GM19452 (cell line): ENCODE measurements around the gene MEI1.

Experiments
- ATAC-seq: cut with Tn5 transposase; IDR thresholded peaks from one replicate; pipeline ENCODE4 v1.9.1; 2021; ENCODE audit not compliant: unreplicated experiment

MEI1 gene

DNA sequence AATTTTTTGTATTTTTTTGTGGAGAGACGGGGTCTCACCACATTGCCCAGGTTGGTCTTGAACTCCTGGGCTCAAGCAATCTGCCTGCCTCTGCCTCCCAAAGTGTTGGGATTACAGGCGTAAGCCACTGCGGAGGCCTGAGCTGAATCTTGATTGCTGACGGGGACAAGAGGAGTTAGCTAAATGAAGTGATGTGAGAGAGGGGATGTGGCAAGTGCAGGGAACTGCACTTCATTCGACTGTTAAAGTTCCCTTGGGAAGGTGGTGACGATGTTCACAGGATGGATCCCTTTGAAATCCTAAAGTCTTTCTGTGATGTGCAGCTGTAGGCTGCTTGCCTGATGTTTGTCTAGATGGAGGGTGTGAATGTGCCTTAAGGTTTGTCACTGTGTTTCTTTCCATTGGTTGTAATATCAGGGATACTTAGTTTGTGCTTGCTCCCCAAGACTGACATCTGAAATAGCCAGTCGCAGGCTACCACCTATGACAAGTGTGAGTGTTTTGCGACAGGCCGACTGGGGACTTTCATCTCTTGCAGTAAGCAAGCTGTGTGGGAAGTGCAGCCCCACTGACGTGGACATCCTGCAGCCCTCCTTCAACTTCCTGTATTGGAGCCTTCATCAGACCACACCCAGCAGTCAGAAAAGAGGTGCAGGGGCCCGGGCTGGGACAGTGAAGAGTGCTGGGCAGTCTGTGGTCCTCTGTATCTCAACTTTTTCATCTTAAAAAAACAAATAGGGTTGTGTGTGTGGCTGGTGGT, 81.6 kb downstream of the MEI1 start:
- ATAC-seq = peak; percentile 88

DNA sequence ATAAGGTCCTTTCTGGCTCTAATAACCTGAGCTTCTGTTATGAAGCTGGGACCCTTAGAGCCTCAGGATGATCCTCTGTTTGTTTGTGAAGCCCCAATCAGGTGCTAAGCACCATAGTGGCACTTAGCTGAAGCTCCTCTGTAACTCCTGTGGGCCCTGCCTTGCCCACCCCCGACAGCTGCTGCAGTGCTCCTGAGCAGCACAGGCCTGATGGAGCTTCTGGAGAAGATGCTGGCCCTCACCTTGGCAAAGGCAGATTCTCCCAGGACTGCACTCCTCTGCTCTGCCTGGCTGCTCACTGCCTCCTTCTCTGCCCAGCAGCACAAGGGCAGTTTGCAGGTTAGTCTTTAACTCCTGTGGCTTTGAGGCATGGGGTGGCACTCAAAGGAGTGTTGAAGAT, 82.2 kb downstream of the MEI1 start:
- ATAC-seq = peak; percentile 27

DNA sequence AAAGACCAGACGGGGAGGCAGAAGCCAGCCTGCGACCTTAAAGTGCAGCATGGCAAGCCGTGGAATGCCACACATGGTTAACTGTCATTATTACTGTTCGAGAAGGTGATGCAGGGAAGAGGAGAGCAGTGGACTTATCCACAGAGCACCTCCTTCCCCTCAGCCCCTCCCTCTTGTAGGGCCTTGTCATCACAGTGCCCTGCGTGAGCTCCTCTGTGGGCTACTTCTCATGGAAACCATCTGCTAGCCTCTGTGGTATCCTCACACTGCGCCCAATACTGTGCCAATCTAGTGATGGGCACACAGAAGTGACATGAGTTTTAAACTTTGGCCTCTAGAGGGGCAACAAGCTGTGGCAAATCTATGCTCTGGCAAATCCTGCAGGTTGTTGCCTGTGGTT, 83.0 kb downstream of the MEI1 start:
- ATAC-seq = no peak

DNA sequence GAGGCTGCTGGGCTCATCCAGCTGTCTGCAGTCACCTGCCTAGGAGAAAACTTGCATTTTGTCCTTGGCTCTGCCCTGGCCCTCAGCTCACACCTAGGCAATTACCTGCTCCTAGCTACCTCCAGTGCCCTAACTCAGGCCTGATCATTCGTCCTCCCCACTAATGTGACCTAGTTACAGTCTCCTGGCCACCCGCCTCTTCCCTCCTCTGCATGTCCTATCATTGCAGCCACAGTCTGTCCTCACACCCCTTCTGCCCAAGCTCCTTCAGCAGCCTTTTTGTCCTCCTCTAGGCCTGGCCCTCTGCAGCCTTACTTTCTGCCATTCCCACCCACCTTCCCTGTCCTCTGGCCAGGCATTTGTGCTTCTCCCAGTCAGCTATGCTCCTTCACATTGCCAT, 83.4 kb downstream of the MEI1 start:
- no peak for ATAC-seq

DNA sequence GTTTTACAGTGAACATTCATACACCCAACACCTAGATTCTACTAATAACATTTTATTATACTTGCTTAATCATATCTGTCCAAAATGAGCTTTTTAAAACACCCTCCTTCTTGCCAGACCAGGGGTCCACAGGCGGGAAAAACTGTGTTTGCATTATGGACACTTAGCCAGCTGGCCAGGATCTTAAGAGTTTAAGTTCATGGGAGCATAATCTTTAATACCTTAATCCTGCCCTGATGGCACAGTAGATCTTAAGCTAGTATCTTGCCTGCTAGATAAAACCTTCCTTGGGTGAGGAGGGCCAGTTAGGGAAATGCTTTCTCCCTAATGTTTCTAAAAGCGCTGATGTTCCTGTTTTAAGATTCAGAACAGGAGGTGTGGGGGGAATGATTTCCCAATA, 88.0 kb downstream of the MEI1 start:
- ATAC-seq = no peak

DNA sequence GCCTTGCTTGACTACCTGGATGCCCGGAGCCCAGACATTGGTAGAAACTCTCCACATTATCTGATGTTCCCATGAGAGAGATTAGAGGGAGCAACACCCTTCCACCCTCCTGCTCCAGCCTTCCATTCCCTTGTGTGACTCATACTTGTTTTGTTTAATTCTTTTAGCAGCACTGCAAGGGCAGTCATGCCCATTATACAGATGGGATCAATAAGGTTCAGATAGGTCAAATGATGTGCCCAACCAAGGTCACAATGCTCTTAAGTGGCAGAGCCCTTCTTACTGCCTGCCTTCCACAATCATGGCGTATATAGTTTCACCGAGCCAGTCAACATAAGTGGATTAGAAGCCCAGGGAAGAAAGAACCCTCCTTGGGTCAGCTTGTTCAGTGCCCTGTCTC, 94.6 kb downstream of the MEI1 start:
- ATAC-seq = no peak

DNA sequence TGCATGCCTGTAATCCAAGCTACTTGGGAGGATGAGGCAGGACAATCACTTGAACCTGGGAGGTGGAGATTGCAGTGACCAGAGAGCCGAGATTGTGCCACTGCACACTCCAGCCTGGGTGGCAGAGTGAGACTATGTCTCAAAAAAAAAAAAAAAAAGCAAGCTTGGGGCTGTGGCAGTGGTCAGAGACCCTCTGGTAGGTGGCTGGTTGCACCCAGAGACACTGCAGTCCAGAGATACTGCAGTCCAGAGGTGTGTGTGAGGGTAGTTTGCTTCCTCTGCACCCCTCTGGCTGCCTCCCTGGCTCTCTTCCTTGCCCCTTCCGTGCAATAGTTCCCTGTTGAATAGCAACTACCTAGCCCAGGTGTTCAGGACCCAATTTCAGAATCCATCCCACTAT, 99.4 kb downstream of the MEI1 start:
- ATAC-seq = no peak

DNA sequence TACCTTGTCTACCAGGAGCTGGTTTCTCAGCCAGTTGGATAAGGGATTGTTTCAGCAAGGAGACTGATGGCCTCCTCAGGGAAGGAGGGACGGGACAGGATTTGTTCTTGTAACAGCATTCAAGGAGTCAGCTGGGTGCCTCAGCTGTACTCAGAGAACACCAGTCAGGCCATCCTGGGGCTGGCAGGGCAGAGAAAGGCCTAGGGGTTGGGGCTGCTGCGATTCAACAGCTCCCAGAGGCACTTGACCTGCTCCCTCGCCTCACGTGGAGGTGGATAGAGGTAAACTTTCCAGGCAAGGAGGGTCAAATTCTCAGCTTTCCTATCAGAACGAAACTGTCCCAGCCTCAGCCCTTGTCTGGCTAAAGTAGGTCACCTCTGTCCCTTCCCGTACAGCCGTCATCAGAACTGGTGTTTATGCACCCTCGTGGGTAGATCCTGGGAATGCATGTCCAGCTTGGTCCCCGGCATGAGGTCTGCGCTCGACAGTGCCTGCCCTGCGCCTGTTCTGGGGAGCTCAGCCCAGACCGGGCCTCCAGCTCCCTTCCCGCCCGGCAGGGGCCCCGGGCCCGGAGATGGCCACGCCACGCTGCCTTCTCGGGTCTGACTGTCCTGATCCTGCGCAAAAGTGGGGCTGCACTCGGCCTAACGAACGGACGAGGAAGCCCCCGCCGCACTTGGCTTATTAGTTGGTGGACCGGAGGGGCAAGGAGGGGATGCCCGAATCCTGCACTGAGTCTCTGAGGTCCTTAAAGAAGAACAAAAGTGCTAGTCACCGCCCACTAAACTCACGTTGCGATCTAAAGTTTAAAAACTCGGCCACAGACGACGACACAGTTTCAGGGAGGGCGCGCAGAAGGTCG, 100.4 kb downstream of the MEI1 start:
- no peak for ATAC-seq

DNA sequence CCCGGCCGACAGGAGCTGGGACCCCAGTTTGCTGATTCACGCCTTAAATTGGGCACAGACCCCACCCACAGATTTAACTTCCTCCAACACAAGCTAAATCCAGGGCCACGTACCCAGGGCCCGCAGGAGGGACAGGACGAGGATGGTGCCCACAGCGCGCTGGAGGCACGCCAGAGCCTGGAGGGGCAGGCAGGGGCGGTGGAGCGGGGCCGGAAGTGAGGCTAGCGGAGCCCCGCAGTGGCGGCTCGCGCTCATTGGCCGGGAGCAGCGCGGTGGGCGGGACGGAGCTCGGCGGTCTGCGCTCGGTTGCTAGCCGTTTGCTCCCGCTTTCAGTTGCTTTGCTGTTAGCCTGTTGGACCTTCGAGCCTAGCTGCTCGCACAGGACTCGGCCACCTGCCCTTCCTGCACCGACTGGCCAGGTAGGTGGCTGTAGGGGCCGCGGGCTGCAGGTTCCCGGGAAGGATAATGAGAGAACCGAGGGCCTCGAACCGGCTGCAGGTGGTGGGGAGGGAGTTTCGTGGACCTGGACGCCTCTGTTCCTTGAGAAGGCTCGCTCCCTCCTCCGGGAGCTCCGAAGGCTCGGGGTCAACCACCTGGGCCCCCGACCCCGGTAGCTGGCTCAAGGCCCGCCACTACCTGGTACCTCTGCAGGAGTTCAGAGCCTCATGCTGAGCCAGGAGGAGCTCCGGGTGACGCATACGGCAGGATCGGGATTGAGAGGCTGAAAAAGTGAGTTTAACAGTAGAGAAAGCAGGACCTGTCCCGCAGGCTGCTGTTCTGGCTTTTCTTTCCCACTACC, 101.2 kb downstream of the MEI1 start, which contains the start of gene CCDC134:
Gene CCDC134, plus strand, starts transcription at position 332 of the 799 bp plus-strand sequence. CDS start 8,212 bp downstream, outside the sequence.
- peak; percentile 92 for ATAC-seq

DNA sequence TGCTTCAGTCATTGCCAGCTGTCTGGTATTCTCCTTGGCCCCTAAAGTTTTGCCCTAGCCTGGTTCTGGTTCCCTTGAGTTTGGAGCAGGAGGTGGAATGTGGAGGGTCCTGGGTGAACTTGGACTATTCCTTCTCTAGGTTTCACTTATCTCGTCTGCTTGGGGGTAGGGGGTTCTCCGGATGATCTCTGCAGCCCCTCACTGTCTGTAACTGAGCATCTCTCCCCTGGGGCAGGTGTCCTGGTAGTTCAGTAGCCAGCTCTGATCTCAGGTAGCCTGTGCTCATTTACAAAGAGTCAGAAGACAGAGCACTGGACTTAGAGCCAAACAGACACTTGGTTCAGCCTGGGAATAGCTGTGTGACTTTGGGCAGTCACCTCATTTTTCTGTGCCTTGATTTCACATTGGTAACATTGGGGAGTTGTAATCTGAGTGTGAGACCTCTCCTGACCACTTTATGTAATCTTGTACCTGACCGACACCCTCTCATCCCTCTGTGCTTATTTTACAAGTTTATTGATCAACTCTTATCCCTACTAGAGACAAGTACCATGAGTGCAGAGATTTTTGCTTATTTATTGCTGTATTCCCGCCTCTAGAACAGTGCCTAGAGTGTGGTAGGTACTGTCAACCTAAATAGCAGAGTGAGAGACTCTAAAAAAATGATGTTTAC, 102.0 kb downstream of the MEI1 start:
- ATAC-seq = no peak

DNA sequence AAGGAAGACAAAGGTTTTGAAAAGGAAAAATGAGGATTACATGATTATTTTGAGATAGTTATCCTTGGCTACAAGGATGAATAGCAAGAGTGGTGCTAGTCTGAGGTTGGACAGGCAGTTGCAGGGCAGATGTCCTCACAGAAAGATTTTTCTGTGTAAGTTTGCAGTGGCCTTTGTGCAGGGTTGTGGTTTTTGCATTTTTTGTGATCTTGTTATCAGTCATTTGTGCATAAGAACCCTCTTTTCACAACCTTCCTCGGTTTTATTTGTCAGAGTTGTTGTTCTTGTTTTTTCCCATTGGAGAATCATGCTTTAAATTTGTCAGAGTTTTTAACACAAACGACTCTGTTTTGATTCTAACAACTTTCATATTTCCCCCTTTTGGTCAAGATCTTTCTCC, 102.6 kb downstream of the MEI1 start:
- no peak for ATAC-seq

DNA sequence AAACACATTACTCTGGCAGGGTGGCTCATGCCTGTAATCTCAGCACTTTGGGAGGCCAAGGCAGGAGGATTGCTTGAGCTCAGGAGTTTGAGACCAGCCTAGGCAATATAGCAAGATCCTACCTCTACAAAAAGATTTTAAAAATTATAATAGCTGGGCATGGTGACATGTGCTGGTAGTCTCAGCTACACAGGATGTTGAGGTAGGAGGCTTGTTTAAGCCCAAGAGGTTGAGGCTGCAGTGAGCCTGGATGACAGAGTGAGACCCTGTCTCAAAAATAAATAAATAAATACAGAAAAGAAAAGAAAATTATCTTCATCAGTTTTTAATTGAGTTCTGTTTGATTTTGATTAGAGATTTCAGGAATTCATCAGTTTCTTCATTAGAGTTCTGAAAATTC, 106.3 kb downstream of the MEI1 start:
- ATAC-seq = no peak

DNA sequence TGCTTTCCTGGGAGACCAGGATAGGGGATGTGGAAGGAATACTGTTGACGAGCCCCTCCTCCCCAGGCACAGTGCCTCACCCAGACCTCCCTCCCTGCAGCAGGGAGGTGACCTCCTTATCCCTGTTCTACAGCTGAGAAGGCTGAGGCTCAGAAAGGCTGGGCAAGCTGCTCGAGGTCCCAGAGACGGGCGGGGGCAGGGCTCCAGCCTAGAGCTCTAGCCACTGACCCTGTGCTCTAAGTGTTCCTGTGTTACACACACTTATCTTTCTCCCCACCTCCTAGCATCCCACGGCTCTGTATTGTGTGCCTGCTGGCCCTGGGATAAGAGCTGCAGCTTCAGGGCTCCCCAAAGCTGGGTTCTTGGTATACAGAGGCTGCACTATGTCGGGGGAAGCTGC, 109.1 kb downstream of the MEI1 start:
- no peak for ATAC-seq

DNA sequence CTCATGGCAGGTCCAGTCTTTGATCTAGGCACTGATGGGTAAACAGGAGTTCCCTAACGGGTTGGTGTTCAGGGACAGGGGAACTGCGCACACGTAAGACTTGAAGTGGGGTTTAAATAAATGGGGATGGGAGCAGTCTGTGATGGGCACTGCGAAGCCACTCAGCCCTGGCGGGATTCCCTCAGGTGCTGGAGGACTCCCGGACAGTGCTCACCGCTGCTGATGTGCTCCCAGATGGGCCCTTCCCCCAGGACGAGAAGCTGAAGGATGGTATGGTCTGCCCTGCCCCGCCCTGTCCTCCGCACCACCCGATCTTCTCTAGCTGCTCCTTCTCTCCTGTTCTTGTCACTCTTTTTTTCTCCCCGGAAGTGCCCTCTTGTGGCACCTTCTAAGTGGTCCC, 110.7 kb downstream of the MEI1 start:
- ATAC-seq = no peak

DNA sequence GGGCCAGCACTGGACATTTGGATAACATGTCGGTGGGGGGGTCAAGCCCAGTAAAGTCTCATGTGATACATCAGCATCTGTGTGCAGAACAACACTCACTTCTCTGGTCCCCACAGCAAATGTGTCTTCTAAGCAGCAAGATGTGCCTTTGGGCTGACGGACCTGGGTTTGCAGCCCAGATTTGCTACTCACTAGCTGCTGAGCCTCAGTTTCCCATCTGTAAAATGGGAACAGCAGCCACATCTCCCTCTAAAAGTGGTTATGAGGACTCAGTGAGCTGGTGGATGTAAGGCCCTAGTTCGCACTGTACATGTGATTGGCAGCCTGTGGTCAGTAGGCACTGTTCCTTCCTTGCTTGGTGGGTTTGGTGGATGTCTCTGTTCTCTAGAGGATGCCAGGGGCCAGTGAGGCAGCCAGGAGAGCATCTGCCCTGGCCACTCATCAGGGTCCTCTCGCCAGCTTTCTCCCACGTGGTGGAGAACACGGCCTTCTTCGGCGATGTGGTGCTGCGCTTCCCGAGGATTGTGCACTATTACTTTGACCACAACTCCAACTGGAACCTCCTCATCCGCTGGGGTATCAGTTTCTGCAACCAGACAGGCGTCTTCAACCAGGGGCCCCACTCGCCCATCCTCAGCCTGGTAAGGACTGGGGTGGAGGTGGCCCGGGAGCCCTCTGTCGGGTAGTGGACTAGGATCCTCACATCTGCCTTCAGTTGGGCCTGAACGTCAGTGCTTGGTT, 113.7 kb downstream of the MEI1 start:
- no peak for ATAC-seq

DNA sequence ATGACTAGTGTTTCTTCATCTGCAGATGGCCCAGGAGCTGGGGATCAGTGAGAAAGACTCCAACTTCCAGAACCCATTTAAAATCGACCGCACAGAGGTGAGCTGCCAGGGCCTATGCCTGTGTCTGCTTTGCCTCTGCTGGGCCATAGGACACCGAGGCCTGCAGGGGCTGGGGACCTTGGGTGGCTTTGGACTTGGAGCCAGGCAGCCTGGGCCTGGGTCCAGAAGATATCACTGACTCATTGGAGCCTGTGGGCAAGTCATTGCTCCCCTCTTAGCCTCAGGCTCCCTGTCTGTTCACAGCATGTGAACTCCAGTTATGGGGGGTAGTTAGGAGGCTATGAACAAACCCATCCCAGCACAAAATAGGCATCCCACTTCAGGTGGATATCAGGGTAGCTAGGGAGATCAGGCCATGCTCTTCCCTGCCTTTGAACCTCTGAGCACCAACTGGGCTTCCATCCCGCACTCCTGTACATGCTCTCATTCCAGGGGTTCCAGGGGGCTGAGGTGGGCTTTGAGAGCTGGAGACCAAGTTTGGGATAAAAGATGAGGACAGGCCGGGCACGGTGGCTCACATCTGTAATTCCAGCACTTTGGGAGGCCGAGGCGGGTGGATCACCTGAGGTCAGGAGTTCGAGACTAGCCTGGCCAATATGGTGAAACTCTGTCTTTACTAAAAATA, 114.6 kb downstream of the MEI1 start:
- ATAC-seq = no peak

DNA sequence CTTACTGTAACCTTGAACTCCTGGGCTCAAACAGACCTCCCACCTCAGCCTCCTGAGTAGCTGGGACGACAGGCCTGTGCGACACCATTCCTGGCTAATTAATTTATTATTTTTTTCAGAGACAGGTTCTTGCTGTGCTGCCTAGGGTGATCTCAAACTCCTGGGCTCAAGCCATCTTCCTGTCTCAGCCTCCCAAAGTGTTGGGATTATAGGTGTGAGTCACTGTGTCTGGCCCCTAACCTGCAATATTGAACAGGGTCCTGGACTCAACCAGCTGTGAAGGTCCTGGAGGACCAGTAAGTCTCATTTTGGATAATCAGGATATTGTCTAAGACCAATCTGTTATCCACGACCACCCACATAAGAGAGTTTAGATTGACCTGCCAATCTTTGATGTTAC, 116.4 kb downstream of the MEI1 start:
- ATAC-seq = no peak

DNA sequence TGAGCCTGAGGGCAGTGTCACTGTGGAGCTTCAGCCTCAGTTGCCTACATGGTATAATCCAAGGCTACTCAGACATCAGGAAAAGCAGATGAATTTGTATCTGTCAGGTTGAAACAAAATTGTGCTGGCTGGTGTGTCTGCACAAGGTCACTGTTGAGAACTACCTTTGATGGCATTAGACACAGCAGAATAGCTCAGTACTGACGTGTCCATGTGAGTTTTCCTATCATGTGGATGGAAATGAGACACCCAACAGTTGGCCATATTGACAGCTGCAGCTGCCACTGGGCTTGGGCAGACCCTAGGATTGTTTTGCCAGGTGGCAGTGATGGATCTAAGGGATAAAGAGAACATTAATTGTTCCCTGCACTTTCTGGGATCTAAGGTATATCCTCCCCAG, 116.9 kb downstream of the MEI1 start:
- no peak for ATAC-seq

DNA sequence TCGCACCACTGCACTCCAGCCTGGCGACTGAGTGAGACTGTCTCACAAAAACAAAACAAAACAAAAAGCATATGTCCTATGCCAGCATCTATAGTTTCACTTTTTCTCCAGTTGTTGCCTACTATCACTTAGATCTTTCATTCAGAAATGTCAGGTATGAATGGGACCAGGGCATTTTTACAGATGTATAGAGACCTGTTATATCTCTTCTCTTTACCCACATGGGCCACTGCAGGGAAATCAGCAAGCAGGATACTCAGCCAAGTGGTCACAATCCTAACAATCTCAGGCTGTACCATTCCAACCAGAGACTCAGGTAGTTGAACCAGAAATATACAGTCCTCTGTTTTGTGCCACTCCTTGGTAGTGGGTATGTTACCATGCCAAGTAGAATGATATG, 117.6 kb downstream of the MEI1 start:
- no peak for ATAC-seq

DNA sequence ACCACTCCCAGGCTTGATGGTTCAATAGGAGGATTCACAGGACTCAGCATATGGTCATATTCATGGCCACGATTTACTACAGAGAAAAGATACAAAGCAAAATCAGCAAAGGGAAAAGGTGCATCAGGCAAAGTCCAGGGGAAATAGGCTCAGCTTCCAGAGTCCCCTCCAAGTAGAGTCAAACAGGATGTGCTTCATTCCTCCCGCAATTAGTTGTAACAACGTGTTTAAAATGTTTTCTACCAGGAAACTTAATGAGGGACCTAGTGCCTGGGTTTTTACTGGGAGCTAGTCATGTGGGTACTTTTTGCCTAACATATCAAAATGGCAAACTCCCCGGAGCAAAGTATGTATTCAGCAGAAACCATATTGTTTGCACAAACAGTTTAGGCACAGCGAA, 118.7 kb downstream of the MEI1 start:
- no peak for ATAC-seq
